GM08714 (cell line): Measurements from ENCODE around the gene FMN1.

Experiments
- H3K4me3 ChIP-seq: fragments of 200-500 bp; sonication (Bioruptor generic); 2 replicates; pipeline ENCODE4 v1.5.1; 2014; ENCODE audit warnings: mild to moderate bottlenecking, low read length, inconsistent platforms
- ZNF274 ChIP-seq: IDR thresholded peaks from 2 replicates; pipeline ENCODE4 v1.6.1; 2012; ENCODE audit warnings: mild to moderate bottlenecking, low read depth, low read length

Gene FMN1

DNA sequence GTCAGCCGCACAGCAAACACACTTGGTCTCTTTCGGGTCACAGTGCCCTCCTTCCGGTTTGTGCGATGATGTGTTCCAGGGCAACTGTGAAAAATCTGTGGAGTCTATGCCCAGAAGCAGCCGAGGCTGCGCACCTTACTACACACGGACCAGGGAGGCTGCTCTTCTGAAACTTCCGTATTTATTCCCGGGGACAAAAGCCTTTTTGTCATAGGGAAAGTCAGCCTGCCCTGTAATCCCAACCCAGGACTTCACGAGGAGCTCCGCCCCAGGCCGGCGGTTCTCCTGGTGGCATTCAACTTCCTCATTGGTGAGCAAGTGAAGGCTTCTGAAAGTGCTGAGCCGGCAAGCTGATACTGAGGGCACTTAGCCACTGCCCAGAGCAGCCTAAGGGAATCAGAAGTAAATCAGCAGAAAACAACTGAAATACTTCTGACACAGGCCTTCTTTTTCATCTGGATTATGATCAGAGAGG, 126.5 kb downstream of the FMN1 start:
- no peak for TF ChIP-seq ZNF274
- H3K4me3 ChIP-seq = peak overlapping the region; percentile 0; the same call in 1 of the 2 replicates

DNA sequence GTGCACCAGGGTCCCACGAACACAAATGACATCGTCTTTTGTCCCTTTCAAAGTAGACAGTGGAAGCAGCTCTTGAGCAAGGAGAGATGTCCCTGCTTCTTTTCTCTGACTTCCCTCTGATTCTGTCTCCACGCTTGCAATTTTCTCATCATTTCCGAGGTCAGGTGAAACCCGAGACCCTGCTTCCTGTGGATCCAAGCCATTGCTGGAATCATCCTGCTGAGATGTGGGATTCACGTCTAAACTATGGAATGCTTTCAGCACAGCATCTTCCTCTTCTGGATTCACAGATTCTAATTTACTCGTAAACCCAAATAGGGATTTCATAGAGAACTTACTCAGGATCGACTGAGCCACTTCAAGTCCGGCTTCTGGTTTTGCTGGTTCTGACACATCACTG, 127.1 kb downstream of the FMN1 start:
- TF ChIP-seq ZNF274 = no peak

DNA sequence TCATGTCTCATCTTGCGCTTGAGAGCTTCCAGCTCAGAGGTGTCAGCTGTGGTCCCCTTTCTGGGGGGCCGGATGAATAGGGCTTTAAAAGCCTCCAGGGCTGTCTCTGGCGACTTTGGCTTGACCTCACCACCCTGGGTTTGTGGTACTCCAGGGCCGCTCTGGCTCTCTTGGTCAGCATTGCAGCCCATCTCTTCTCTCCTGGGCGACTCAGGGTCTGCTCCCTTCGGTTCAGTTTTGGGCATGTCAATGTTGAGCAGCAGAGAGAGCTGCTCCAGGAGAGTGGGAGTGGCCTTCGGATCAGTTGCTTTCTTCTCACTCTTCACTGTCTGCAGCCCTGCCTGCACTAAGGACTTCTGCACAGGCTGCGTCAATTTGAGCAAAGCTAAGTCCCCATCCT, 127.9 kb downstream of the FMN1 start:
- no peak overlapping the region for H3K4me3 ChIP-seq

More for the DNA sequence above, 127.1 kb downstream of the FMN1 start:
- no peak overlapping the region for H3K4me3 ChIP-seq

DNA sequence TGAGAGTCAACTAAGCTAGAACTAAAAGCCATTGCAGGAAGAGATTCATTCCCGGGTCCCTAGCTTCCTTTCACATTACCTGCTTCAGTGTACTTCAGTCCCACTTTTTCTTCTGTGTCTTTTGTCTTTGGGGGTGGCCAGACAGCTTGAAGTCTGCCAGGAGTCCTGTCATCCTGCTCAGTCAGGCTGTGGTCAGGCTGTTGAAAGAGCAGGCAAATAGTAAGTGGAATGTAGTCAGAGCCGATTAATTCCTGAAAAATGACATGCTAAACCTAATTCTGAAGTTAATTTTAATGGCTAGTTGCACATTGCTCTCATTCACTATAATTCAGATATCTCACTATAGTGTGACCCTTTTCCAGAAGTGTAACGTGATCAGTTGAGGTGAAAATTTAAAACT, 129.6 kb downstream of the FMN1 start:
- TF ChIP-seq ZNF274 = no peak
- H3K4me3 ChIP-seq = no peak overlapping the region

More for the DNA sequence above, 127.9 kb downstream of the FMN1 start:
- TF ChIP-seq ZNF274 = no peak

DNA sequence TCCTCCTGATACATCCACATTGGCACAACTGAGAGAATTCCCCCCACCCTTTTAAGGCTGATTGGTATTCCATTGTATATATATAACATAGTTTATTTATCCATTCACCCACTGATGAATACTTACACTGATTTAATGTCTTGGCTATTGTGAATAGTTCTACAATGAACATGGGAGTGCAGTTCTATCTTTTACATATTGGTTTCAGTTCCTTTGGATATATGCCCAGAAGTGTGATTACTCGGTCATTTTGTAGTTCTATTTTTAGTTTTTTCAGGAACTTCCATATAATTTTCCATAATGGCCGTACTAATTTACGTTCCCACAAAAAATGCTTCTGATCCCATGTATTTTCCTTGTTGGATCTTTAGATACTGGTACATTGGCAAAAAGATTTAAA, 135.3 kb downstream of the FMN1 start:
- no peak for TF ChIP-seq ZNF274
- no peak overlapping the region for H3K4me3 ChIP-seq

DNA sequence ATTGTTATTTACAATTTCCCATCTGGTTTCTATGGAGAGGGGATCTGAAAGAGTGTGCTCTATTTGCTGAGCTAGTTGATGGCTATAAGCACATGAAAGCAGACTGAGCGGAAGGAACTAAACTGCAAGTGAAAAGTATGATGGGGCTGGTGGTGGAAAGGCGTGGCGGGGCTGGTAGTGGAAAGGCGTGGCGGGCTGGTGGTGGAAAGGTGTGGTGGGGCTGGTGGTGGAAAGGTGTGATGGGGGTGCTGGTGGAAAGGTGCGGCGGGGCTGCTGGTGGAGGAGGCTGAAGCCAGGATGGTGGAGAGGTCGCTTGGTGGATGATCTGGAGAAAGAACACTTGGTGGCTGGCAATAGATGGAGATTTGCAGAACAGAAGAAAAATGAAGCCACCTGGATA, 136.7 kb downstream of the FMN1 start:
- H3K4me3 ChIP-seq = no peak overlapping the region
- no peak for TF ChIP-seq ZNF274

DNA sequence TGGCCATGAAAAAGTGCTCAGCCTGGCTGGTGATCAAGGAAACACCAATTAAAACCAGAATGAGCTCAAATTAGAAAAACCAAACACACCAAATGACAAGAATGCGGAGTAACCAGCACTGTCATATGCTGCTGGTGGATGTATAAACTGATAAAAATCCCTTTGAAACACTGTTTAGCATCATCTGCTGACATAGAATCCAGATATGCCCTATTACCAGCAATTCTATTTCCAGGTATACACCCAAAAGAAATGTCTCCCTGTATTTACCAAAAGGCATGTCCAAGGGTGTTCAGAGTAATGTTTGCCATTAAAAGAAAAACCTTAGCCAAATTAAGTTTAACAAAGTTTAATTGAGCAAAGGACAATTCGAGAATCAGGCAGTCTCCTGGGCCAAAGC, 138.6 kb downstream of the FMN1 start:
- TF ChIP-seq ZNF274 = no peak
- H3K4me3 ChIP-seq = no peak overlapping the region

DNA sequence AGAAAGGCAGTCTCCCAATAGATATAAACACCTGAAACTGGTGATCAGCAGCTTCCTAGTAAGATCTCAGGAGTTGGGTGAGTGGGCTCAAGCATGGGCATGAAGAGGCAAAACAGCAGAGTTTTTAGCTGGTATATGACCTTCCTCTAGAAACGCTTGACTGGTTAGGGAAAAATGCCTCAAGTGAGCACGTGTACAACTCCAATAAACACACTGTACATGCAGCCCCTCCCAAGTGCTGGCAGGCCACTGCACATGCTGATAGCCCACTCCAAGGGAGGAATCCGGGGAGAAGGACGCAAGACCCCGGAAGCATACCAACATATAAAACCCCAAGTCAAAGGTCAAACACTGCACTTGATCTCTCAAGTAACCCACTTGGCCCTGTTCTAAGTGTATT, 143.0 kb downstream of the FMN1 start:
- H3K4me3 ChIP-seq = no peak overlapping the region
- no peak for TF ChIP-seq ZNF274

DNA sequence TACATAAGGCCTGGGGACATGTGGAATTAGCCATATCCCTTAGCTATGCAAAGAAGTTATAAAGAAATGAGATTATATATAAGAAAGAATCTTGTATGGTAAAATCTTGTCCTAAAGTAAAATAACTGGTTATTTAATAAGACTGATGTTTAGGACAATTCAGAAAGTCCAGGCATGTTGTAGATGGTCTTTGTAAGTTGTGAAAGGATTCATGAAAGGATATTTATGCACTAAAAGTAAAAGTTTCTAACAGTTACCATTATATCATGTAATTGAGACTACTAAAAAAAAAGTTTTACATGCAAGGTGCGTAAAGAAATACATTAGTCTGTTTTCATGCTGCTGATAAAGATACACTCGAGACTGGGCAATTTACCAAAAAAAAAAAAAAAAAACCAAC, 146.3 kb downstream of the FMN1 start:
- TF ChIP-seq ZNF274 = no peak
- H3K4me3 ChIP-seq = no peak overlapping the region

DNA sequence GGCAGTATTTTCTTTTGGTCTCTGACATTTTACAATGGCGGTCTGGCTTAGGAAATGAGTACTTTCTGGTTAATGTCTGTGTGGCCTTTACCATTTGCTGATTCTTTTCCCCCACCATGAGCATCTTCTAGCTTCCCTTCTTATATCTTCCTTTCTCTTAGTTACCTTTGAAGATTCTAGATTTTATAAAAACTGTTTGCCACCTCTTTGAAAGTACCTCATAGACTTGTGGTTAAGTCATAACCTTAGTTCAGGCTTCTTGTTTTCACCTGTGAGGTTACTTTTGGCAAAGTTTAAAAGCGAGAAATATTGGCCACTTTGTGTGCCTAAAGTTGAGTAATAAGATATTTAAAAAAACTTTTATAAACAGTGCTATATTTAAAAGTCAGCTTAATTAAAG, 147.4 kb downstream of the FMN1 start:
- no peak overlapping the region for H3K4me3 ChIP-seq
- no peak for TF ChIP-seq ZNF274

DNA sequence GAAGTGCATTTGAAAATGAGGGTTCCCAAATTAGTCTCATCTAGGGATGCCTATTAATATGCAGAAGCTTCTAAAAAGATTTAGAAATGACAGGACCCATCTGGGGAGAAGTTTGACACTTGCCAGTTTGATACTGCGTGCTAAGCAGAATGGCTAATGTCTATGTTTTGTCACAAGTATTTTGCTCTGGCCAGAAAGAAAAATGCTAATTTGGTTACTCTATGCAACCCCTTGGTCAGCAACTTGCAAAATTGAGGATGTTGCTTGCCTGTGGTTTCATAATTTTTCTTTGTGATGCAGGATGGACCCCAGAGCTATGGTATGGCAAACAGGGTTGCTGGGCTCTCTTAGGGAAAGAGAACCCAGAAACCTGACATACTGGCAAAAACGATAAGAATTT, 148.2 kb downstream of the FMN1 start:
- no peak for TF ChIP-seq ZNF274
- H3K4me3 ChIP-seq = no peak overlapping the region

DNA sequence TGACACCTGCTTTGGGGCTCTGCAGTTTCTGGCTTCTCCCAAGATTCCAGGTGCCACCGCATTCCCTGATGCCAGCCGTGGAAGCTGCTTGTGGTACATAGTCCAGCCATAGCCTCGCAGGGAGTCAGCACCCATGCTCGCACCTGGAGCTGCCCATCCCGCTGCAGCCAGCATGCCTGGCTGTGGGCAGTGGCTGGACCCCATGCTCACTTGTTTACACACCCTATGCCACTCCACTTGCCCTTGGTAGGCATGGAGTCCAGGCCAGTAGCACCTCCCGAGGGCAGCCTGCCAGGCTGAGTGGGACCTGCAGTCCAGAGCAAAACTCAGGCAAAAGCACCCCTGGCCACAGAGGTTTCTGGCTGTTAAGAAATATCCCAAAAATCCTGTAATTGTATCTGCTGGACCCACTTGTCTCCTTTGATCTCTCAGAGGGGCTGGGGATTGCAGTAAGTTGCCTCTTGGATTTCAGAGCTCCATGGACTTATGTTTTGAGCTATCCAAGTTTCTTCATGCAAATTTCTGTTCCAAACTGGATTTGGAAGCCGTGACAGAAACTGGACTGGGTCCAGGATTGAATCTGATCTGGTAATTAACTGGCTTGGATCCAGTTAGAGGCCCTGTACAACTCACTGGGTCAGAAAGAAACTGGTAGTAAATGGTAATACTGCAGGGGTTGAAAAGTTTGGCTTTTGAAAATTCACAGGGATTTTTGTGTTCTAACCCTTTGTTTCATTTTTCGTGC, 149.3 kb downstream of the FMN1 start:
- TF ChIP-seq ZNF274 = no peak
- no peak overlapping the region for H3K4me3 ChIP-seq

DNA sequence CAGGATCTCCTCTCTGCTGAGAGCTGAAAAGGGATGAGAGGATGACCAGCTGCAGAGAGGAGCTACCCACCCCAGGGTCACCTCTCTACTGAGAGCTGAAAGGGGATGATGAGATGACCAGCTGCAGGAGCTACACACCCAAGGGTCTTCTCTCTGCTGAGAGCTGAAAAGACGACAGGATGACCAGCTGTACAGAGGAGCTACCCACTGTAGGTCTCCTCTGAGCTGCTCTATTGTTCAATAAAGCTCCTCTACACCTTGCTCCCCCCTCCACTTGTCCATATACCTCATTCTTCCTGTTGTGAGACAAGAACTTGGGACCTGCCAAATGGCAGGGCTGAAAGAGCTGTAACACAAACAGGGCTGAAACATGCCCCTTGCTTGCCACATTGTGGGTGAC, 149.9 kb downstream of the FMN1 start:
- no peak for TF ChIP-seq ZNF274
- no peak overlapping the region for H3K4me3 ChIP-seq

DNA sequence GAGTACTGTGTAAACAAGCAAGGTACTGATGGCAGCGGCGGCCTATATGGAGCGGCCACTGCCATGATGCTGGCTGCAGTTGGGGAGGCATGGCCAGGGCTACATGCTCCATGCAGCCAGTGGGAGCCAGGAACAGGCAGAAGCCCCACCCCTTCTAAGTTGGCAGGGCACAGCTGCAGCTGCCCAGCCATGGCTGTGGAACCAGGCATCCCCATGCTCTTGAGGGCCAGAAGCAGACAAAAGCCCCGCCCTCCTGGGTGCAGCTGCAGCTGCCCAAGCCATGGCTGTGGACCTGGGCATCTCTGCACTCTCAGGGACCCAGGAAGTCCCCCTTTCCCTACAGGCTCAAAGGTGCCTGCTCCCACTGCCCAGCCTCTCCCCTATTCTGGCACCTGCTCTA, 150.9 kb downstream of the FMN1 start:
- no peak for TF ChIP-seq ZNF274

DNA sequence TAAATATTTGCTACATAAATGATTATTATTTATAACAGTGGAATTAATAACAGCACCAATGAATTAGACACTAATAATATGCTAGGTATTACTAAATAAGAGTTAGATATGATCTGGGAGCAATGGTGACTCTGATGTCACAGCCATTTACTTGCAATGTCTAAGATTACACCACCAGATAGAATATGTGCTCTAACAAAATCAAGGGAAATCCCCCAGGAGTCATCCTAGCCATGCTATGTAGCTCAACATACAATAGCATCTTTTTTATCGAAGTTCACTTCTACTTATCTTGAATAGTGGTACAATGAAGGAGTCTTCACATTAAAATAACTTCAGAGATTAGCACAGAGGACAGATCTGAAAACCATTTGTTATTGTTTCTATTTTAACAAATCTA, 154.0 kb downstream of the FMN1 start:
- TF ChIP-seq ZNF274 = no peak
- no peak overlapping the region for H3K4me3 ChIP-seq

More for the DNA sequence above, 150.9 kb downstream of the FMN1 start:
- no peak overlapping the region for H3K4me3 ChIP-seq

DNA sequence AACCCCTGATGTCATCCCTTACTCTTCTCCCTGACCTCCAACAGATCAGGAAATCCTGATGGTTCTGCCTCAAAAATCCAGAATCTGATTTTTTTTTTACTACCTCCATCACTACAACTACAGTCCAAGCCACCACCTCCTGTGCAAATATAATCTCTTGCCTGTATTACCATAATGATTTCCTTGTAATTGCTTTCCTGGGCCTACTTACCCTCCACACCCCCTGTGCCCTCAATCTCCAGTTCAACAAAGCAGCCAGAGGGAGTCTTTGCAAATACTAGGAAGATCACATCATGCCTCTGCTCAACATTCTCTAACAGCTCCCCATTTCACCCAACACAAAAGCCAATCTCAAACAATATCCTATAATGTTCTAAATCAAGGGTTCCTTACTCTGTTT, 159.9 kb downstream of the FMN1 start:
- TF ChIP-seq ZNF274 = no peak

DNA sequence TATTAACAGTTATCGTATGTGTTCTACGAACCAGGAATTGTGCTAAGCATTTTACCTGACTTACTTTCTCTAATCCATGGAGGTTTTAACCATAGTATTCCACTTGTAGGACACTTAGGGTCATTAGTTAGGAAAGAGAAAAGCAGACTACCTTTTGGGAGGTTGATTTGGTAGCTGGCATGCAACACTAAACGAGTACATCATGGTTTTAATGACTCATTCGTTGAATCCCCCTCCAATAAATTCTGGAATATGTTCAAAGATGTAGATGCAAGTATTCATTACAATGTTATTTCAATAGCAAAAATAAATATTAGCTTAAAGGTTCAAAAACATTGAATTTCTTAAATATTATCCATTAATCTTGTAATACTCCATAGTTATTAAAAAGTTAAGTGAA, 162.5 kb downstream of the FMN1 start:
- TF ChIP-seq ZNF274 = no peak
- no peak overlapping the region for H3K4me3 ChIP-seq

More for the DNA sequence above, 159.9 kb downstream of the FMN1 start:
- H3K4me3 ChIP-seq = no peak overlapping the region
